ENCODE data around the gene PITPNC1. TPM values are rescaled to one million over a fixed set of nuclear protein-coding genes. Genes with fewer than 3 reads are reported as not detected.

The PITPNC1 gene
- polyA plus RNA-seq, 1 of the 3 experiments (the other 2 are of a cell fraction), result 18.4 TPM

GRCh38 chr17:67562005-67562404 is 184.9 kb downstream of the PITPNC1 start (continued):
- no peak for TF ChIP-seq GATA2 (CRISPR knock-in tag; IDR thresholded peaks at IDR 0.05)
- TF ChIP-seq REST (IDR thresholded peaks at IDR 0.05; ENCODE audit: low read depth, low read length), result no peak
- no peak for TF ChIP-seq USF2 (IDR thresholded peaks at IDR 0.05; ENCODE audit: borderline replicate concordance, low read depth, low read length)
- no peak for TF ChIP-seq TCF12 (IDR thresholded peaks at IDR 0.05)
- TF ChIP-seq NFIC (IDR thresholded peaks at IDR 0.05; ENCODE audit: borderline replicate concordance), result no peak
- no peak for TF ChIP-seq EP300 (IDR thresholded peaks at IDR 0.05; ENCODE audit: borderline replicate concordance in 1 of 2, low read depth in 1 of 2, low read length in 1 of 2)

- Histone ChIP-seq H4K20me1 (ENCODE audit: insufficient read depth) (no peaks in the 10 kb centered on the region), H3K4me3 (ENCODE audit: low read depth in 2 of 2, low read length in 1 of 2) (no peak overlapping the region), H3K9me2 (no peaks in the 10 kb centered on the region), H3K36me3 (replicated peaks in 1 of 2; ENCODE audit: control insufficient read depth in 1 of 2, insufficient read depth in 2 of 2, low read length in 1 of 2) (no peaks in the 10 kb centered on the region), H3K27me3 (ENCODE audit: insufficient read depth) (no peaks in the 10 kb centered on the region), H2AFZ (ENCODE audit: low read depth) (no peak overlapping the region), H3K9ac (no peak overlapping the region), H3K27ac (ENCODE audit: low read depth in 2 of 2, low read length in 1 of 2) (no peak overlapping the region), H3K79me2 (ENCODE audit: insufficient read depth) (no peaks in the 10 kb centered on the region), H3K9me3 (no peaks in the 10 kb centered on the region), H3K4me1 (ENCODE audit: control insufficient read depth in 1 of 2, insufficient read depth in 2 of 2, low read depth in 1 of 2, low read length in 1 of 2) (peaks cover 0 to 3% of the 10 kb centered on the region in 2 experiments; a peak in 1 of 4 replicates), H3K4me2 (no peak overlapping the region), H3F3A (replicated peaks; ENCODE audit: insufficient read depth) (no peaks in the 10 kb centered on the region)
- CTCF ChIA-PET, result interaction anchor here (1.6 to 1.7 kb wide), 2 partner anchors 15 to 185 kb away, joined by 4 to 7 read pairs; no protein-coding TSS in a partner anchor
- no peak for DNase-seq
- POLR2A ChIA-PET, result no interaction called here
- TF ChIP-seq TCF12 (IDR thresholded peaks at IDR 0.05) (no peak), RAD21 (IDR thresholded peaks at IDR 0.05; ENCODE audit: low read length) (no peak), GATA2 (CRISPR knock-in tag; IDR thresholded peaks at IDR 0.05) (no peak), IRF3 (IDR thresholded peaks at IDR 0.05; ENCODE audit: low read depth, low read length) (no peak), USF2 (IDR thresholded peaks at IDR 0.05; ENCODE audit: borderline replicate concordance, low read depth, low read length) (no peak), RFX5 (IDR thresholded peaks at IDR 0.05; ENCODE audit: low read length) (no peak), ZBTB33 (IDR thresholded peaks at IDR 0.05; ENCODE audit: borderline replicate concordance, low read depth) (no peak), MXI1 (IDR thresholded peaks at IDR 0.05; ENCODE audit: low read depth, low read length) (no peak), RCOR1 (IDR thresholded peaks at IDR 0.05; ENCODE audit: low read length) (no peak), CTCF (IDR thresholded peaks at IDR 0.05) (no peak), NRF1 (IDR thresholded peaks at IDR 0.05; ENCODE audit: low read depth, low read length) (no peak), REST (IDR thresholded peaks at IDR 0.05; ENCODE audit: low read depth, low read length) (no peak)
Measured at GRCh38 chr17:67563692-67564228, 186.7 kb downstream of the PITPNC1 start.
